CD14-positive monocyte (primary cell): ENCODE measurements around the gene DYRK3. TPM values are rescaled to one million over a fixed set of nuclear protein-coding genes. Genes with fewer than 3 reads are reported as not detected.
A peak's percentile ranks its signal among the peaks of the same experiment; 100 is the strongest.

Source experiments
- DNase-seq, 3 donors: peaks; one replicate each; pipeline ENCODE4 v3.0.0-alpha.2; 2011 to 2022
- H2AFZ ChIP-seq: 2 replicates; pipeline ENCODE4 v1.6.0; 2012; ENCODE audit warnings: mild to moderate bottlenecking, low read depth, low read length, inconsistent platforms; ENCODE audit not compliant: insufficient read depth, poor library complexity, severe bottlenecking
- H3K27ac ChIP-seq, 2 donors: 1 replicate in 1 of 2; 2 replicates in 1 of 2; pipeline ENCODE4 v1.5.1; 2012 to 2013; ENCODE audit warnings: low read length in 2 of 2, control low read depth in 1 of 2, inconsistent platforms in 1 of 2, low read depth in 1 of 2, mild to moderate bottlenecking in 1 of 2
- H3K27me3 ChIP-seq, 2 donors: one replicate each; pipeline versions ENCODE4 v1.6.0 to v1.6.1; 2011 to 2013; ENCODE audit warnings: low read length in 2 of 2; ENCODE audit not compliant: control insufficient read depth in 2 of 2, insufficient read depth in 2 of 2
- H3K36me3 ChIP-seq, 2 donors: replicated peaks in 1 of 2; 1 replicate in 1 of 2; 2 replicates in 1 of 2; pipeline versions ENCODE4 v1.5.1 to v1.6.1; 2012 to 2013; ENCODE audit warnings: low read length in 2 of 2, control low read depth in 1 of 2, inconsistent platforms in 1 of 2, mild to moderate bottlenecking in 1 of 2; ENCODE audit not compliant: insufficient read depth in 2 of 2, control insufficient read depth in 1 of 2
- H3K4me1 ChIP-seq, 2 donors: 1 replicate in 1 of 2; 2 replicates in 1 of 2; pipeline versions ENCODE4 v1.5.1 to v1.6.1; 2012 to 2013; ENCODE audit warnings: low read length in 2 of 2, control low read depth in 1 of 2, inconsistent platforms in 1 of 2, mild to moderate bottlenecking in 1 of 2, moderate library complexity in 1 of 2; ENCODE audit not compliant: insufficient read depth in 2 of 2, control insufficient read depth in 1 of 2
- H3K4me2 ChIP-seq: replicated peaks from 2 replicates; pipeline ENCODE3; 2012; ENCODE audit warnings: low read length, moderate library complexity, mild to moderate bottlenecking; ENCODE audit not compliant: poor library complexity, severe bottlenecking; ENCODE audit errors: extremely low read depth
- H3K4me3 ChIP-seq, 3 experiments: fragments of 200-600 bp in 1 of 3; sonication (generic) in 1 of 3; replicated peaks in 1 of 3; 1 replicate in 2 of 3; 2 replicates in 1 of 3; pipeline ENCODE4 v1.5.1; 2011 to 2013; ENCODE audit warnings: low read length in 3 of 3, mild to moderate bottlenecking in 3 of 3, control low read depth in 2 of 3, low read depth in 2 of 3, inconsistent platforms in 1 of 3, moderate library complexity in 1 of 3
- H3K79me2 ChIP-seq: 2 replicates; pipeline ENCODE4 v1.6.0; 2012; ENCODE audit warnings: mild to moderate bottlenecking, control low read depth, inconsistent platforms, low read length, moderate library complexity; ENCODE audit not compliant: insufficient read depth
- H3K9ac ChIP-seq: 2 replicates; pipeline ENCODE4 v1.6.0; 2017; ENCODE audit warnings: low read length, mild to moderate bottlenecking; ENCODE audit not compliant: insufficient read depth, poor library complexity, severe bottlenecking
- H3K9me3 ChIP-seq, 2 donors: replicated peaks in 1 of 2; 1 replicate in 1 of 2; 2 replicates in 1 of 2; pipeline versions ENCODE4 v1.5.1 to v1.6.1; 2012 to 2013; ENCODE audit warnings: low read length in 2 of 2, control low read depth in 1 of 2; ENCODE audit not compliant: control insufficient read depth in 1 of 2, insufficient read depth in 1 of 2
- H4K20me1 ChIP-seq: 2 replicates; pipeline ENCODE4 v1.6.0; 2012; ENCODE audit warnings: mild to moderate bottlenecking, low read length, control low read depth, moderate library complexity; ENCODE audit not compliant: insufficient read depth
- H3K27ac Mint-ChIP-seq, 7 donors: one replicate each; pipeline ENCODE4 v1.8.0; 2020; ENCODE audit warnings: mild to moderate bottlenecking in 7 of 7, mixed read lengths in 7 of 7, moderate library complexity in 6 of 7, inconsistent platforms in 2 of 7
- H3K27me3 Mint-ChIP-seq, 3 donors: one replicate each; pipeline ENCODE4 v1.8.0; 2021 to 2022; ENCODE audit warnings: low read depth in 3 of 3, mild to moderate bottlenecking in 3 of 3, mixed read lengths in 3 of 3, moderate library complexity in 3 of 3, inconsistent platforms in 1 of 3
- H3K36me3 Mint-ChIP-seq, 2 donors: one replicate each; pipeline ENCODE4 v1.8.0; 2020; ENCODE audit warnings: mixed read lengths in 2 of 2, inconsistent platforms in 1 of 2, mild to moderate bottlenecking in 1 of 2
- H3K4me1 Mint-ChIP-seq: one replicate; pipeline ENCODE4 v1.8.0; 2020; ENCODE audit warnings: mild to moderate bottlenecking, mixed read lengths
- H3K4me3 Mint-ChIP-seq, 2 donors: one replicate each; pipeline ENCODE4 v1.8.0; 2020; ENCODE audit warnings: mild to moderate bottlenecking in 2 of 2, mixed read lengths in 2 of 2, moderate library complexity in 1 of 2
- H3K9me3 Mint-ChIP-seq, 7 donors: one replicate each; pipeline ENCODE4 v1.8.0; 2020 to 2022; ENCODE audit warnings: mixed read lengths in 7 of 7, mild to moderate bottlenecking in 6 of 7, moderate library complexity in 6 of 7, inconsistent platforms in 2 of 7
- WGBS: methylation state at CpG from one replicate; pipeline ENCODE4 v1.1.5; 2013; ENCODE audit warnings: missing lambda C conversion rate; ENCODE audit not compliant: insufficient coverage; 5-methylcytosine and 5-hydroxymethylcytosine counted together
- intact Hi-C, 2 donors: fragments of 100-400 bp; cut with micrococcal nuclease; formaldehyde crosslinking; loops; one replicate each; pipeline versions ENCODE4 v1.15.0 to v1.15.1; 2023
- polyA plus RNA-seq, 3 donors: library from polyadenylated mRNA; depleted of rRNA in 1 of 3; unstranded in 2 of 3; stranded (reverse) in 1 of 3; fragments of 300-500 nt in 2 of 3; fragments of >200 nt in 1 of 3; fragmentation: Illumina TruSeq in 2 of 3; gene quantifications; 1 replicate in 2 of 3; 2 replicates in 1 of 3; pipeline ENCODE4 v1.2.3, GENCODE V29; 2012 to 2021
- TF ChIP-seq, protein P1 (sequence below): fragments of 200-600 bp; IDR thresholded peaks from one replicate; pipeline ENCODE4 v1.8.0; 2022; ENCODE audit warnings: antibody characterized with exemption, mild to moderate bottlenecking

DYRK3 gene
- polyA plus RNA-seq, 3 donors: 0.13 TPM; not detected in 2

DNA sequence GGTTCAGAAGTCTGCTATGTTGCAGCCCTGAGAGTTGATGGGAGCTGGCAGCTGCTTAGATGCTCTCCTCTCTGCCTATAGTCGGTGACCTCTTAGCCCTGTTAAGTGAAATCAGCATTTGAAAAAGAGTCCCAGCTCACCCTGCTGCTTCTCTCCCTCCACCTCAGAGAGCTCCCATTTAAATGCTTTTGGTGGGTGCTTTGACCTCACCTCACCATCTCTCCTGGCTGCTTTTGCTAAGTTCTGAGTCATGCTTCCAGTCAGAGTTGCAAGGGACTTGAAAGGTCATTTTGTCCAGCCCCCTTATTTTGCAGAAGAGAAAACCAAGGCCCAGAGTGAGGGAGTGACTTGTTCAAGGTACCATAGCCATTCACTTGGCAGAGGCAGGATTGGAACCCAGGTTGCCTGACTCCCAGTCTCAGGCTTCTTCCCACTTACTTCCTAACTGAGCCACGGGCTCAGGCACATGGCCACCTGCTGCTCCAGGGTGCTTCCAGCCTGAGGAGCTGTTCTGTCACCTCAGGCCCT, 52.6 kb downstream of the DYRK3 start:
- H3K9me3 Mint-ChIP-seq: no peaks in the 10 kb centered on the region
- Histone ChIP-seq H3K36me3 (peaks cover 0 to under 1% of the 10 kb centered on the region in 2 donors), H2AFZ (no peak overlapping the region), H3K79me2 (peaks cover 73% of the 10 kb centered on the region), H3K27ac (no peak overlapping the region), H3K4me2 (peak overlapping the region; percentile 89), H4K20me1 (peaks cover 84% of the 10 kb centered on the region), H3K4me1 (peaks cover 41 to 64% of the 10 kb centered on the region in 2 donors), H3K4me3 (peak overlapping the region in 1 of 3 experiments; percentile 83), H3K9ac (no peak overlapping the region), H3K27me3 (no peaks in the 10 kb centered on the region), H3K9me3 (no peaks in the 10 kb centered on the region)
- peaks cover 73% of the 10 kb centered on the region for H3K4me1 Mint-ChIP-seq
- peaks cover 2 to 7% (median 2%) of the 10 kb centered on the region in 3 donors for H3K27me3 Mint-ChIP-seq
- H3K27ac Mint-ChIP-seq: peak overlapping the region in 3 of 7 donors; percentile 32 to 80 (median 54)
- WGBS: 50% methylated on average over 1 of the region's 2 CpGs
- H3K36me3 Mint-ChIP-seq: peaks cover 23 to 24% of the 10 kb centered on the region in 2 donors
- TF ChIP-seq, protein P1, sequence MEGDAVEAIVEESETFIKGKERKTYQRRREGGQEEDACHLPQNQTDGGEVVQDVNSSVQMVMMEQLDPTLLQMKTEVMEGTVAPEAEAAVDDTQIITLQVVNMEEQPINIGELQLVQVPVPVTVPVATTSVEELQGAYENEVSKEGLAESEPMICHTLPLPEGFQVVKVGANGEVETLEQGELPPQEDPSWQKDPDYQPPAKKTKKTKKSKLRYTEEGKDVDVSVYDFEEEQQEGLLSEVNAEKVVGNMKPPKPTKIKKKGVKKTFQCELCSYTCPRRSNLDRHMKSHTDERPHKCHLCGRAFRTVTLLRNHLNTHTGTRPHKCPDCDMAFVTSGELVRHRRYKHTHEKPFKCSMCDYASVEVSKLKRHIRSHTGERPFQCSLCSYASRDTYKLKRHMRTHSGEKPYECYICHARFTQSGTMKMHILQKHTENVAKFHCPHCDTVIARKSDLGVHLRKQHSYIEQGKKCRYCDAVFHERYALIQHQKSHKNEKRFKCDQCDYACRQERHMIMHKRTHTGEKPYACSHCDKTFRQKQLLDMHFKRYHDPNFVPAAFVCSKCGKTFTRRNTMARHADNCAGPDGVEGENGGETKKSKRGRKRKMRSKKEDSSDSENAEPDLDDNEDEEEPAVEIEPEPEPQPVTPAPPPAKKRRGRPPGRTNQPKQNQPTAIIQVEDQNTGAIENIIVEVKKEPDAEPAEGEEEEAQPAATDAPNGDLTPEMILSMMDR: no peak
- intact Hi-C loops: no loop called here
- DNase-seq: peak in 2 of 3 donors; percentile 22 to 53
- peak overlapping the region in 1 of 2 donors; percentile 29 for H3K4me3 Mint-ChIP-seq

DNA sequence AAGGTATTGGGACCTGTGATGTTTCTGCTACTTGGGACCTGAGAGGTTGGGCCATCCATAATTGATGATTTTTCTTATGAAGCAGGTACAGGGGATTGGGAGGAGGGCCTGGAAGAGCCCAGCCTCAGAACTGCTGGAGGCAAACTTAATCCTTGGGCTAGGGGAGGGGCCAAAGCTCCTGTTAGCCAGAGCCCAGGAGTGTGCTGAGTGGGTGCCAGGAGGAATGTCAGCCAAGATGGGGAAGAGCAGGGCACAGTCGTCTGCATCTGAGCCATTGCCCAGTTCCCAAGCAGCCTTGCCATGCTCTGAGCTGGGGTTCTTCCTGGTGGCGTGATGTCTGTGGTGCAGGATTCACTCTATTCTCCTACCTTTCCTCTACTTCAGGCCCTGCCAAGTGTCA, 55.2 kb downstream of the DYRK3 start:
- Mint-ChIP-seq H3K27me3 (peaks cover 0 to 3% (median under 1%) of the 10 kb centered on the region in 3 donors), H3K9me3 (no peaks in the 10 kb centered on the region), H3K4me3 (no peak overlapping the region), H3K4me1 (peaks cover 87% of the 10 kb centered on the region), H3K27ac (no peak overlapping the region), H3K36me3 (peaks cover 39 to 46% of the 10 kb centered on the region in 2 donors)
- Histone ChIP-seq H4K20me1 (peaks cover 97% of the 10 kb centered on the region), H3K9me3 (no peaks in the 10 kb centered on the region), H3K27ac (no peak overlapping the region), H2AFZ (no peak overlapping the region), H3K27me3 (no peaks in the 10 kb centered on the region), H3K4me1 (peaks cover 39 to 69% of the 10 kb centered on the region in 2 donors), H3K4me2 (no peak overlapping the region), H3K36me3 (peaks cover 6 to 21% of the 10 kb centered on the region in 2 donors), H3K79me2 (peaks cover 96% of the 10 kb centered on the region), H3K9ac (no peak overlapping the region), H3K4me3 (no peak overlapping the region)
- intact Hi-C loops: no loop called here
- 60% methylated on average over 1 of the region's 2 CpGs for whole genome bisulfite sequencing
- DNase-seq: no peak
- TF ChIP-seq, protein P1: no peak
